HEK293 (cell line): ENCODE results near the gene FXYD2.

ENCODE experiments used
- EGR2 ChIP-seq: fragments of 450-650 bp; formaldehyde crosslinking; IDR thresholded peaks from 2 replicates; pipeline ENCODE4 v1.5.1; 2016; ENCODE audit warnings: low read depth, missing biosample characterization, missing genetic modification characterization
- GFI1B ChIP-seq: fragments of 450-650 bp; formaldehyde crosslinking; IDR thresholded peaks from 2 replicates; pipeline ENCODE4 v1.5.1; 2016; ENCODE audit warnings: missing biosample characterization, missing genetic modification characterization
- GLI2 ChIP-seq: fragments of 450-650 bp; formaldehyde crosslinking; IDR thresholded peaks from 2 replicates; pipeline ENCODE4; 2017; ENCODE audit warnings: missing biosample characterization, missing genetic modification characterization, low read depth, borderline replicate concordance
- YY1 ChIP-seq: fragments of 450-650 bp; formaldehyde crosslinking; IDR thresholded peaks from 2 replicates; pipeline ENCODE4 v1.5.1; 2018; ENCODE audit warnings: missing biosample characterization, missing genetic modification characterization
- ZNF433 ChIP-seq: fragments of 450-650 bp; formaldehyde crosslinking; IDR thresholded peaks from 2 replicates; pipeline ENCODE4 v1.5.1; 2016; ENCODE audit warnings: missing biosample characterization, missing genetic modification characterization, low read depth
- ZNF624 ChIP-seq: fragments of 450-650 bp; formaldehyde crosslinking; IDR thresholded peaks from 2 replicates; pipeline ENCODE4 v1.5.1; 2017; ENCODE audit warnings: missing biosample characterization, missing genetic modification characterization
- TF ChIP-seq, protein P1 (sequence below): fragments of 450-650 bp; formaldehyde crosslinking; IDR thresholded peaks from 2 replicates; pipeline ENCODE4 v1.5.1; 2016; ENCODE audit warnings: missing biosample characterization, missing genetic modification characterization

DNA sequence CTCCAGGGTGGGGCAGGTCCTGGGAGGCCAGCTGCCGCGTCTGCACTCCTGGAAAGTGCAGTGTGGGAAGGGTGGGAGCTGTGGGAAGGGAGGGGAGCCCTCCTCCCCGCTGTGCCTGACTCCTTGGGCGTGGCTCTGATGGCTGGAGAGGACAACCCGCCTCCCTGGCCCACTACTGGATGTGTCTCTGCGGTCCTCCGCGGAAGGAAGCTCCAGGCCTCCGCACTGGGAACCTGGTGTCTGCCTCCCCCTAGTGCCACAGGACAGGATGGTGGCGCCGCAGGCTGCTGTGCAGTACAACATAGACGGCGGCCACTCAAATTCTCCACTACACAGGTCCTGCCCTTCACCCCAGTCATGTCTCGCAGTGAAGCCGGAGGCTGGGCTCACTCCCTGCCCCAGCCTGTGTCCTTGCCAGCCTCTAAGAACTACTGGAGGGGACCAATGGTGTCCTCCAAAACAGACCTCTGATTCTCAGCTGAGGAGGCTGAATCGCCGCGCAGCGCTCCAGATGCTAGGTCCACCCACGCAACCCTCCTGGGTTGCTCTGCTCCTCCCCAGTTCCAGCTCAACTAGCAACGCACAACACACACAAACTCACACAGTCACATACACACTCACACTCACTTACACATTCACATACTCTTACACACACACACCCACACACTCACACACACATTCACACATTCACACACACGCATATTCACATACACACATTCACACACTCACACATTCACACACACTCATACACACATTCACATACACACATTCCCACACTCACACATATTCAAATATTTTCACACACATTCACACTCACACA lies 15.1 kb downstream of the FXYD2 start:
- TF ChIP-seq, protein P1, sequence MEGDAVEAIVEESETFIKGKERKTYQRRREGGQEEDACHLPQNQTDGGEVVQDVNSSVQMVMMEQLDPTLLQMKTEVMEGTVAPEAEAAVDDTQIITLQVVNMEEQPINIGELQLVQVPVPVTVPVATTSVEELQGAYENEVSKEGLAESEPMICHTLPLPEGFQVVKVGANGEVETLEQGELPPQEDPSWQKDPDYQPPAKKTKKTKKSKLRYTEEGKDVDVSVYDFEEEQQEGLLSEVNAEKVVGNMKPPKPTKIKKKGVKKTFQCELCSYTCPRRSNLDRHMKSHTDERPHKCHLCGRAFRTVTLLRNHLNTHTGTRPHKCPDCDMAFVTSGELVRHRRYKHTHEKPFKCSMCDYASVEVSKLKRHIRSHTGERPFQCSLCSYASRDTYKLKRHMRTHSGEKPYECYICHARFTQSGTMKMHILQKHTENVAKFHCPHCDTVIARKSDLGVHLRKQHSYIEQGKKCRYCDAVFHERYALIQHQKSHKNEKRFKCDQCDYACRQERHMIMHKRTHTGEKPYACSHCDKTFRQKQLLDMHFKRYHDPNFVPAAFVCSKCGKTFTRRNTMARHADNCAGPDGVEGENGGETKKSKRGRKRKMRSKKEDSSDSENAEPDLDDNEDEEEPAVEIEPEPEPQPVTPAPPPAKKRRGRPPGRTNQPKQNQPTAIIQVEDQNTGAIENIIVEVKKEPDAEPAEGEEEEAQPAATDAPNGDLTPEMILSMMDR (tag by site-specific recombination) = peak; percentile 68
- TF ChIP-seq ZNF624 = no peak
- TF ChIP-seq EGR2 (tag by site-specific recombination) = peak; percentile 72
- TF ChIP-seq ZNF433 (tag by site-specific recombination) = no peak
- no peak for TF ChIP-seq GLI2 (tag by site-specific recombination)
- TF ChIP-seq YY1 (tag by site-specific recombination) = no peak
- TF ChIP-seq GFI1B = no peak
